Stimulated activated CD8-positive, alpha-beta memory T cell treated with anti-CD3 and anti-CD28 coated beads, Interleukin-2, amount 100 ng/mL, for 1 hour (primary cell): ENCODE measurements around the gene LCLAT1.
"Not testable (repeated sequence)": the region's sequence is repeated elsewhere in the genome, so short reads cannot be mapped to it uniquely, and the experiment has no call there.

Experiments
- DNase-seq, 2 donors: peaks; one replicate each; pipeline ENCODE4 v3.0.0-alpha.2; 2020; ENCODE audit warnings: low read depth in 2 of 2

Gene LCLAT1

GRCh38 chr2:30487603-30488002 is 40.6 kb downstream of the LCLAT1 start:
- no peak for DNase-seq

- no peak for DNase-seq
These were observed 41.1 kb downstream of the LCLAT1 start for GRCh38 chr2:30488012-30488659.

DNA sequence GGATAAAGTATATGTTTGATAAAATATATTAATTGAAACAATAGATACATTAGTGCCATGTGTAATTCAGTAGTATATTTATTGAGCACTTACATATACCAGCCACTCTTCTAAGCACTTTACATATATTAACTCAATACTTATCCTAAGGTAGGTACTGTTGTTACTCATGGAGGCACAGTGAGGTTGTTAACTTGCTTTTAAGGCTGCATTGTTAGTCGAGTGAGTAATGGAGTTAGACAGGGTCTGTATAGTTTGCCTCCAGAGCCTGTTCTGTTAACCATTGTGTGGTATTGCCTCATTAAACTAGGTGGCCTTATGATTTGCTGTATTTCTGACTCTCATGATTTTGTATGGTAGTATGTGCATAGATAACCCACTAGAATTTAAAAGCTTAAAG is 44.2 kb downstream of the LCLAT1 start:
- no peak for DNase-seq

DNA sequence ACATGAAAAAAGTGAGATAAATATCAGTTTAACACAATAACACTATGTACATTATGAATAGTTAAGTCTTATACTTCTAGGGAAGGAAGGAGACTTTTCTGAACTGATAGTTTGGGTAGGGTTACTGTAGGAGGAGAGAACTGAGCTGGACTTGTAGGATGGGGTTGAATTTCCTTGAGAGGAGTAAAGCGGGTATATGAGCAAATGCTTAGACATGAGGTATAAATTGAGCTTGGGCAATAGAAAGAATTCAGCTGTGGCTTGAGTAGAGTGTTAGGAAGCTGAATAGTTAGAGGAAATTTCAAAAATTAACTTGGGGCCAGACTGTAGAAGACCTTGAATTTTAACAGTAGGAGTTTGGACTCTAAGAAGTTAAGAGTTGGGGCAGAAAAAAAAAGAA is 45.1 kb downstream of the LCLAT1 start:
- no peak for DNase-seq

DNA sequence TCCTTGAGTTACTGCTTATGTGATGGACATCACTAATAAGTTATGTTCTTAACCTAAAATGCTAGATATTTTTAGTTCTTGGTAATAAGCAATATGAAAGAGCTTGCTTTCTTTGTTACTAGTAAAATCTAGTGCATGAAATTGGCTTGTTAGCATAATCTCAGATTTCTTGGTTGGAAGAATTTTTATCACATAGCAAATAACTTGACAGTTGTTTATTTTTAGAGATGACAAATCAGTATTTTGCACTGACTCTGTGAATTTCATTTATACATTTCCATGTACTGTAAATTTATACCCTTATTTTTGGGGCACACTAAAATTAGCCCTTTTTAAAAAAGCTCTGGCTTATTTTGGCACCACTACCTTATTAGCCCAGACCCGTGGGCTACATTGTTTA is 45.6 kb downstream of the LCLAT1 start:
- no peak for DNase-seq

GRCh38 chr2:30493440-30493839 is 46.4 kb downstream of the LCLAT1 start:
- no peak for DNase-seq

DNA sequence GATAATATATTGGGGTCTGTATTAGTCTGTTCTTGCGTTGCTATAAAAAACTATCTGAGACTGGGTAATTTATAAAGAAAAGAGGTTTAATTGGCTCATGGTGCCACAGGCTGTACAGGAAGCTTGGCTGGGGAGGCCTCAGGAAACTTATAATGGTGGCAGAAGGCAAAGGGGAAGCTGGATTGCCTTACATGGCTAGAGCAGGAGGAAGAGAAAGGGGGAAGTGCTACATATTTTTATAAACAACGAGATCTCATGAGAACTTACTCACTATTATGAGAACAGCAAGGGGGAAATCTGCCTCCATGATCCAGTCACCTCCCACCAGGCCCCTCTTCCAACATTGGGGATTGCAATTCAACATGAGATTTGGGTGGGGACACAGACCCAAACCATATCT is 48.9 kb downstream of the LCLAT1 start:
- DNase-seq: not testable (repeated sequence)

GRCh38 chr2:30499681-30500080 is 52.6 kb downstream of the LCLAT1 start:
- no peak for DNase-seq

DNA sequence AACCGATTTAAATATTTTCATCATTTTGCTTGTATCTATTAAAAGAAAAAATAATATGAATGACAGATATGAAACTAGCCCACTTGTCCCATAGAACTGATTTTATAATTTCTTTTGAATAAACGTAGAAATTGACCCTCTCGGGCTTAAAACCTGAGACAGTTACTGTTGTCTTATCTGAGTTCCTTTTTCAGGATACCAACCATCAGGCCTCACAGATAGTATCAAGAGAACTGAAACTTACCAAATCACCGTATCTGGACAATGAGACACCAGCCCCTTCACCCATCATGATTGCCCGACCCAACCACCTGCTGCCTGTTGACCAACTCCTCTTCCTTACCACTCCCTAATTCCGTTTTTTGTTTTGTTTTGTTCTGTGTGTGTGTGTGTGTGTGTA is 53.7 kb downstream of the LCLAT1 start:
- DNase-seq: no peak

GRCh38 chr2:30502310-30502709 is 55.3 kb downstream of the LCLAT1 start:
- DNase-seq: no peak

- no peak for DNase-seq
These were observed 56.1 kb downstream of the LCLAT1 start for GRCh38 chr2:30503007-30503694.

DNA sequence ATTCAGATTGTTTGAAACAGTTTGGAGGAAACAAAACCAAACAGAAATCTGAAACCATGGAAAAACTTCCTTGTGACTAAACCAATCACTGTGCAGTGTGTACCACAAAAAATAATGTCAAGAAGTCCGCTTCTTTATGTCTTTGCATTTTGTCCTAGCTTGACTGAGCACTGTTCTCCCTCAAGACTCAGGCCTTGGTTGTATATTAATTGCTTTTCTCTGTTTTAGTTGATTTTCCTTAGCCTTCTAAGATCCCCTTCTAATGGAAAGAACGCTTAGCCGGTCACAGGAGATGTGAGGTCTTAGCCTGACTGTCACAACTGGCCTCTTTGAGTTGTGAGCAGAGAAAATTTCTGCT is 56.6 kb downstream of the LCLAT1 start:
- DNase-seq: no peak

GRCh38 chr2:30504731-30505130 is 57.7 kb downstream of the LCLAT1 start:
- no peak for DNase-seq

- no peak for DNase-seq
These were observed 58.6 kb downstream of the LCLAT1 start for GRCh38 chr2:30505500-30506180.

- DNase-seq: not testable (repeated sequence)
These were observed 60.4 kb downstream of the LCLAT1 start for GRCh38 chr2:30507460-30507859.

DNA sequence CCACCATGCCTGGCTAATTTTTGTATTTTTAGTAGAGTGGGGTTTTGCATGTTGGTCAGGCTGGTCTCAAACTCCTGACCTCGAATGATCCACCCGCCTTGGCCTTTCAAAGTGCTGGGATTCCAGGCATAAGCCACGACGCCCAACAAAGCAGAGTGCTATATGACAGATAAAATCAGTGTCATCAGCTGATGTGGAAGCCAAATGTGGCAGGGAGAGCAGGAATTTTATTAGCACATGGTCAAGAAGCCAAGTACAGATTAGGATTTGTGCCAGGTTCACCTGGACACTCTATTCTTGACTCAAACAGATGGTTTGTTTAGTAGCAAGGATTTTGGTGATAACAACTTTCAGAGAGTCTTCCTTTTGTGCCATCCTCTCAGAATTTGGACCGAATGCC is 62.7 kb downstream of the LCLAT1 start:
- no peak for DNase-seq

- no peak for DNase-seq
These were observed 63.4 kb downstream of the LCLAT1 start for GRCh38 chr2:30510409-30510808.

GRCh38 chr2:30511122-30512083 is 64.4 kb downstream of the LCLAT1 start:
- no peak for DNase-seq

DNA sequence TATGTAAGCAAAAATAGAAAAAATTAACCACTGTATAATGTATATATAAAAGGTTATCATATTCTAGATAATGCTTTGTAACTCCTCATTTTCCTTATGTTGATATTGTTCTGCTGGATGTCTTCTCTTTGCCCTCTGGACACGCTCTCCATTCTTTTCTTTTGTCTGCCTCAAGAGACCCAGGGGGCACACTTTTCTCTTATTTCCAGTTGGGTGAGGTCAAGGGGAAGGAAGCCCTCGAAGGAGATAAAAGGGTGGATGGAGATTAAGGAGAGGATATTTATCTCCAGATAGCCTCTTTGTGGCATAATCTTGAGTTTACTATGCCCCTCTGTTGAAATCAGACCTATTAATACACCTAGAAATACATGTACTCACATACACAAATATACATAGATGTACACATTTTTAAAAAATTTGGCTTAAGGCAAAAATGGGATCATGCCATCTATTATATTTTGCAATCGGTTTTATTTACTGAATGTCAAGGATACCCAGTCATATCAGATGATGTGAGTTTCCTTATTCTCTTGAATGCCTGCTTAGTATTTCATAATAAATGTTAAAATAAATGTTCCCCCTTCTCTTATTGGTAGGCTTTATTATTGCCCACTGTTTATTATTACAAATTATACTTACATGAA is 65.3 kb downstream of the LCLAT1 start:
- no peak for DNase-seq

DNA sequence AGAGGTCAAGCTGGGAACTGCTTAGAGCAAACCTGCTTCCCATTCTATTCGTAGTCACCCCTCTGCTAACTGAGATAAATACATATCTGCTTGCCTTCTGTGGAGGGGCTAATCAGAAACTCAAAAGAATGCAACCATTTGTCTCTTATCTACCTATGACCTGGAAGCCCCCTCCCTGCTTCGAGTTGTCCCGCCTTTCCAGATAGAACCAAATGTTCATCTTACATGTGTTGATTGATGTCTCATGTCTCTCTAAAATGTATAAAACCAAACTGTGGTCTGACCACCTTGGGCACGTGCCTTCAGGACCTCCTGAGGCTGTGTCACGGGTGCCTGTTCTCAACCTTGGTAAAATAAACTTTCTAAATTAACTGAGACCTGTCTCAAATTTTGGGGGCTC is 66.6 kb downstream of the LCLAT1 start:
- not testable (repeated sequence) for DNase-seq

- DNase-seq: no peak
These were observed 67.2 kb downstream of the LCLAT1 start for GRCh38 chr2:30514134-30514847.
